Measurements from ENCODE around the gene JPH4.
A peak's percentile ranks its signal among the peaks of the same experiment; 100 is the strongest.

Gene JPH4

DNA sequence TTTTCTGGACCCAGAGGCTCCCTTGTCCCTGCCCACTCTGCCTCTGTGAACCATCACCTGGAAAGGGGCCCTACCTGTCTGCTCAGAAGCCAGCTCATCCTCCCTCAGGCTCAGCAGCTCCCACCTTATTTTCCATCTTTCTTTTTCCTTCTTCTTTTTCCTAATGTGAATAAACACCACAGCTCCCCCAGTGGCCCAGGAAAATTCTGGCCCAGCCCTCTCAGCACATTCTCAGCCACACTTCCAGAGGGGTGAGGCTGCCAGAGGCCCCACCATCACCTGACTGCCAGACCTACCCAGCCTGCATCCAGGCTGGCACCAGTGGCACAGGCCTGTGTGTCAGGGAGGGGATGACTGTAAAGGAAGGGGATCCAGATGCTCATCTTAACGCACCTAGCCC, 50.0 kb downstream of the JPH4 start:
- no peak overlapping the region for H3K4me3 Mint-ChIP-seq
- no peaks in the 10 kb centered on the region for H3K9me3 Mint-ChIP-seq
- H3K27ac Mint-ChIP-seq, result peak overlapping the region; percentile 88

DNA sequence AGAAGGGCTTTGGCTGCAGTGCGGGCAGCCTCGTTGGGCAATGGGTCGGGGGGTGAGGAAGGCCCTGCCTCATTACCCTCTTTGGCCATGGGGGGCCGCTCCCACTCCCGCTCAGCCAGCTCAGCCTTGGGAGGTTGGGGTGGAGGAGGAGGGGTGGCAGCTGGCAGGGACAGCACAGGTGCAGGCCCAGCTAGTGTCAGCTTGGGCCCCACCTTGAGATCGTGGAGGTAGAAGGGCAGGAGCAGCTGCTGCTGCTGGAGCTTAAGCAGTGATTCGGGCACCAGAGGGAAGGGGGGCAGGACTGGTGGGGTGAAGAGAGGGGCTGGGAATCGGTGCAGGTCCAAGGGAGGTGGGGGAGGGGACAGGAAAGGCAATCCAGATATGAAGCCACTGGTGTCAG, 53.0 kb downstream of the JPH4 start:
- DNase-seq, result no peak
- Mint-ChIP-seq H3K9me3 (no peaks in the 10 kb centered on the region), H3K36me3 (ENCODE audit: low read depth) (peaks cover 32% of the 10 kb centered on the region), H3K4me3 (no peak overlapping the region), H3K27ac (no peak overlapping the region), H3K4me1 (peaks cover 26% of the 10 kb centered on the region), H3K27me3 (ENCODE audit: low read depth, poor library complexity) (peaks cover 2% of the 10 kb centered on the region)
- TF ChIP-seq, protein P1, sequence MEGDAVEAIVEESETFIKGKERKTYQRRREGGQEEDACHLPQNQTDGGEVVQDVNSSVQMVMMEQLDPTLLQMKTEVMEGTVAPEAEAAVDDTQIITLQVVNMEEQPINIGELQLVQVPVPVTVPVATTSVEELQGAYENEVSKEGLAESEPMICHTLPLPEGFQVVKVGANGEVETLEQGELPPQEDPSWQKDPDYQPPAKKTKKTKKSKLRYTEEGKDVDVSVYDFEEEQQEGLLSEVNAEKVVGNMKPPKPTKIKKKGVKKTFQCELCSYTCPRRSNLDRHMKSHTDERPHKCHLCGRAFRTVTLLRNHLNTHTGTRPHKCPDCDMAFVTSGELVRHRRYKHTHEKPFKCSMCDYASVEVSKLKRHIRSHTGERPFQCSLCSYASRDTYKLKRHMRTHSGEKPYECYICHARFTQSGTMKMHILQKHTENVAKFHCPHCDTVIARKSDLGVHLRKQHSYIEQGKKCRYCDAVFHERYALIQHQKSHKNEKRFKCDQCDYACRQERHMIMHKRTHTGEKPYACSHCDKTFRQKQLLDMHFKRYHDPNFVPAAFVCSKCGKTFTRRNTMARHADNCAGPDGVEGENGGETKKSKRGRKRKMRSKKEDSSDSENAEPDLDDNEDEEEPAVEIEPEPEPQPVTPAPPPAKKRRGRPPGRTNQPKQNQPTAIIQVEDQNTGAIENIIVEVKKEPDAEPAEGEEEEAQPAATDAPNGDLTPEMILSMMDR (IDR thresholded peaks at IDR 0.05), result no peak

More for the DNA sequence above, 50.0 kb downstream of the JPH4 start:
- TF ChIP-seq, protein P1 (IDR thresholded peaks at IDR 0.05), result no peak
- peaks cover 9% of the 10 kb centered on the region for H3K27me3 Mint-ChIP-seq (ENCODE audit: low read depth, poor library complexity)
- H3K36me3 Mint-ChIP-seq (ENCODE audit: low read depth), result peaks cover 45% of the 10 kb centered on the region
- DNase-seq, result no peak
- peaks cover 35% of the 10 kb centered on the region for H3K4me1 Mint-ChIP-seq

DNA sequence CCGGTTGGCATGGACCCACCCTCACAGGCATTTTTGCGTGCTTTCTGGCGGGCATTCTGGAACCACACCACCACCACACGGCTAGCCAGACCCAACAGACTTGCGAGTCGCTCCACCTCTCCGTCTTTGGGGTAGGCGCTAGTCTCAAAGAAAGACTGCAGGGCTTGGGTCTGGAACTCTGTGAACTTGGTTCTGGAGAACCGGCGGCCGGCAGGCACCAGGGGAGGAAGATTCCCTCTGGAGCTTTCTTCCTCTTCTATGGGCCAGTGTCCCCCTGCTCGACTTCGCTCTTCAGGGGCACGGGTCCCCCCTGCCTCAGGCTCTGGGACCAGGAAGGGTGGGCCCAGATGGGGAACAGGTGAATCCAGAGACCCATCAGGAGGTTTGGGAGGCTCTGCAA, 53.6 kb downstream of the JPH4 start:
- H3K9me3 Mint-ChIP-seq, result no peaks in the 10 kb centered on the region
- peaks cover 32% of the 10 kb centered on the region for H3K36me3 Mint-ChIP-seq (ENCODE audit: low read depth)
- peaks cover 20% of the 10 kb centered on the region for H3K4me1 Mint-ChIP-seq
- peaks cover 4% of the 10 kb centered on the region for H3K27me3 Mint-ChIP-seq (ENCODE audit: low read depth, poor library complexity)
- DNase-seq, result no peak
- no peak overlapping the region for H3K4me3 Mint-ChIP-seq
- no peak overlapping the region for H3K27ac Mint-ChIP-seq
- TF ChIP-seq, protein P1 (IDR thresholded peaks at IDR 0.05), result no peak

DNA sequence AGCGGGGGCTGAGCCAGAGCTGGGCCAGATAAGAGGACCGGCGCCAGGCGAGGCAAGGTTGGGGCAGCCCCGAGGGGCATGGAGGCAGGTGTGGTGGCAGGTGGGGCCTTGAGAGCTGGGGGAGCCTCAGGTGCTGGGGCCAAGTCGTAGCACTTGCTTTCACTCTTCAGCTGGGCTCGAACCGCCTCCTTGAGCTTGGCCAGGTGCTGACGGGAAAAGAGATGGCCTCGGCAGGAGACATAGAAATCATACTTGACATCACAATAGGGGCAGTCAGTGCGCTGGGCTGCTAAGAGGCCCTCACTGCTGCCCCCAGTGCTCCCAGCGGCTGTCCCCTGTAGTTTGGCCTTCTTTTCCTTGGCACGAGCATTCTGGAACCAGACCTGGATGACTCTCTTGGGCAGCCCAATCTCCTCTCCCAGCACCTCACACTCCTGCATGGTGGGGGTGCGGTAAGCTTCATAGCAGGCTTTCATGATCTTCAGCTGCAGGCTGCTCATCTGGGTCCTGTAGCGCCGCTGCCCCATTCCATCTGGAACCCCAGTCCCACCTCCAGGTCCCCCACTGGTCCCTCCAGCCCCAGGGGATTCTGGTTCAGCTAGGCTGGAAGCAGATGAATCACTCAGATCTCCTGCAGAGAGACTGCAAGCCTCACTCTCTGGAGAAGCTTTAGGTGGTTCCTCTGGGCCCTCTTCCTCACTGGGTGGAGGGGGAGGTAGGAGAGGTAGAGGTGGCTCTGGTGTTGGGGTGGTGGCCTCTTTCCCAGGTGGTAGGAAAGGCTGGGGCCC, 55.2 kb downstream of the JPH4 start:
- Mint-ChIP-seq H3K4me3 (no peak overlapping the region), H3K27me3 (ENCODE audit: low read depth, poor library complexity) (peaks cover 4% of the 10 kb centered on the region), H3K9me3 (no peaks in the 10 kb centered on the region), H3K27ac (no peak overlapping the region), H3K36me3 (ENCODE audit: low read depth) (peaks cover 28% of the 10 kb centered on the region), H3K4me1 (peaks cover 20% of the 10 kb centered on the region)
- TF ChIP-seq, protein P1 (IDR thresholded peaks at IDR 0.05), result no peak
- no peak for DNase-seq

DNA sequence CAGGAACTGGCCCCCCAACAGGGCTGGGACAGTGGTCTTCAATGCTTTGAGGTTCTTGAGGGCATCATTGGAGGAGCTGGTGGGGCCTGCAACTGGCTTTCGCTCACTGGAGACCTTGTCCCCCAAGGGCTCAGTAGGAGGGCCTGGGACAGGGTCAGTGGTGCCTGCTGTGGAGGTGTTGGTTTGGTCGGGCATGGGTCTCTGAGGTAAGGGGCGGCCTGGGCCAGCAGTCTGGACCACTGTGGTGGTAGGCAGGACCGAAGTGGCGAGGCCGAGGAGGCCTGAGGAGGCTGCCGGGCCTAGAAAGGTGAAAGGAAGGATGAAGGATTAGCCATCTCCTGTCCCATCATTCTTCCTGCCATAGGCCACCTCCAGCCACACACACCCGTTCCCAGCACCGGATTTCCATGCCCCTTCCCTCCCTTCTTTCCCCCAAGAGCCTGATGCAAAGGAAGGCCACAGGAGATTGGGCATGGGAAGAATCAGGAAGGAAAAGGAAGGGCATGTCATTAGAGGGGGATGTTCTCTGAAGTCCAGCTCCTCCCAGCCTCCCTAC, 55.9 kb downstream of the JPH4 start:
- Mint-ChIP-seq H3K27ac (peak overlapping the region; percentile 66), H3K36me3 (ENCODE audit: low read depth) (peaks cover 24% of the 10 kb centered on the region)

More for the DNA sequence above, 55.9 kb downstream of the JPH4 start:
- no peak for DNase-seq
- Mint-ChIP-seq H3K4me1 (peaks cover 23% of the 10 kb centered on the region), H3K4me3 (no peak overlapping the region), H3K9me3 (no peaks in the 10 kb centered on the region), H3K27me3 (ENCODE audit: low read depth, poor library complexity) (peaks cover 4% of the 10 kb centered on the region)
- TF ChIP-seq, protein P1 (IDR thresholded peaks at IDR 0.05), result no peak

Data from nephron progenitor cell (in vitro differentiated cells).